H1 (cell line): Measurements from ENCODE around the gene GADD45A.

ENCODE experiments used
- EP300 ChIP-seq, 2 experiments: IDR thresholded peaks; 1 replicate in 1 of 2; 2 replicates in 1 of 2; pipeline ENCODE4 v1.6.1; 2011 to 2012; ENCODE audit warnings: low read depth in 2 of 2, low read length in 2 of 2, mild to moderate bottlenecking in 2 of 2, borderline replicate concordance in 1 of 2, inconsistent platforms in 1 of 2, moderate library complexity in 1 of 2
- NRF1 ChIP-seq: IDR thresholded peaks from 2 replicates; pipeline ENCODE4 v1.6.1; 2011; ENCODE audit warnings: mild to moderate bottlenecking, low read depth, low read length, improper control_type of control experiment
- RFX5 ChIP-seq: IDR thresholded peaks from 2 replicates; pipeline ENCODE4 v1.6.1; 2011; ENCODE audit warnings: low read depth, low read length, improper control_type of control experiment, borderline replicate concordance
- ZNF274 ChIP-seq: IDR thresholded peaks from 2 replicates; pipeline ENCODE4 v1.7.0; 2012; ENCODE audit warnings: low read length, borderline replicate concordance; ENCODE audit errors: extremely low read depth
- TF ChIP-seq, protein P1 (sequence below), 3 experiments: IDR thresholded peaks; 1 replicate in 2 of 3; 2 replicates in 1 of 3; pipeline versions ENCODE4 v1.5.1 to v1.6.1; 2011; ENCODE audit warnings: low read length in 3 of 3, mild to moderate bottlenecking in 3 of 3, inconsistent platforms in 2 of 3, low read depth in 1 of 3, moderate library complexity in 1 of 3; ENCODE audit not compliant: insufficient read depth in 1 of 3; ENCODE audit errors: control extremely low read depth in 1 of 3

DNA sequence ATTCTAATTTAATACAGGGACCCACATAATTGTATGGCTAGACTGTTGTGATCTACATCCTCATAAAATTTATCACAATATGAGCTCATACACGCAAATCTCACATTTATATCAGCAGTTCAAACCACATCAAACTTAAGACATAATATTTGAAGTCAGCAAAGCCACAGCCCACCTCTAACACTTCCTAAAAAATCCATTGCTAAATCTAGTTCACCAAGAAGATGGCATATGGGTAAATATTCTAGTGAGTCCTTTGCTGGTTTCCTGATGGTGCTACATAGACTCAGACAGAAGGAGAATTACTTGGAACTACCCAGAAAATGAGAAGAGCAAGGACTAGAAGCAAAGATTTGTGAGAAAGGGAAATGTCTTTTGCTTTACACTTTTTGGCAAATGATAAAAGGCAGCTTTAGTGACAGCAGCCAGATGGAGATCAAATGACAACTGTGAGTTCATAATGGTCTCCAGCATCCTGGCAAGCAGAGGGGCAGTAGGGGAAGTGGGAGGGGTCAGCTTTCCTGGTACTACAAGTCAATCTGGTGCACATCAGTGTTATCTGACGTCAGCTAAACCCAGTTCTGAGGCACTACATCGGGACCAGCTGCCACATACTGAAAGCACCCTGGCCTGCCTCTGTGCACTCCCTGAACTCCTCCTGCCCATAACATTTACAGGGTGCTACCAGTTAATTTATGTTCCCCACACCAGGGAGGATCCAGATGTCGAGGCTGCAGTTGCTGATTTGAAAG lies 10.6 kb upstream of the GADD45A start:
- TF ChIP-seq, protein P1, sequence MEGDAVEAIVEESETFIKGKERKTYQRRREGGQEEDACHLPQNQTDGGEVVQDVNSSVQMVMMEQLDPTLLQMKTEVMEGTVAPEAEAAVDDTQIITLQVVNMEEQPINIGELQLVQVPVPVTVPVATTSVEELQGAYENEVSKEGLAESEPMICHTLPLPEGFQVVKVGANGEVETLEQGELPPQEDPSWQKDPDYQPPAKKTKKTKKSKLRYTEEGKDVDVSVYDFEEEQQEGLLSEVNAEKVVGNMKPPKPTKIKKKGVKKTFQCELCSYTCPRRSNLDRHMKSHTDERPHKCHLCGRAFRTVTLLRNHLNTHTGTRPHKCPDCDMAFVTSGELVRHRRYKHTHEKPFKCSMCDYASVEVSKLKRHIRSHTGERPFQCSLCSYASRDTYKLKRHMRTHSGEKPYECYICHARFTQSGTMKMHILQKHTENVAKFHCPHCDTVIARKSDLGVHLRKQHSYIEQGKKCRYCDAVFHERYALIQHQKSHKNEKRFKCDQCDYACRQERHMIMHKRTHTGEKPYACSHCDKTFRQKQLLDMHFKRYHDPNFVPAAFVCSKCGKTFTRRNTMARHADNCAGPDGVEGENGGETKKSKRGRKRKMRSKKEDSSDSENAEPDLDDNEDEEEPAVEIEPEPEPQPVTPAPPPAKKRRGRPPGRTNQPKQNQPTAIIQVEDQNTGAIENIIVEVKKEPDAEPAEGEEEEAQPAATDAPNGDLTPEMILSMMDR (IDR thresholded peaks at IDR 0.05; ENCODE audit: control extremely low read depth in 1 of 3, insufficient read depth in 1 of 3, low read depth in 1 of 3, low read length in 3 of 3) = no peak
- TF ChIP-seq RFX5 = no peak
- no peak for TF ChIP-seq ZNF274
- no peak for TF ChIP-seq NRF1
- TF ChIP-seq EP300 (IDR thresholded peaks at IDR 0.05; ENCODE audit: borderline replicate concordance in 1 of 2, low read depth in 2 of 2, low read length in 2 of 2) = no peak
